Measurements from ENCODE around the gene MAPT. TPM values are rescaled to one million over a fixed set of nuclear protein-coding genes. Genes with fewer than 3 reads are reported as not detected.
A peak's percentile ranks its signal among the peaks of the same experiment; 100 is the strongest.

Gene MAPT
- total and polyA plus RNA-seq, 2 of the 13 experiments (the other 11 are each of a cell fraction or from before 2014, with no cell fraction given) = 2.1 to 2.8 TPM

DNA sequence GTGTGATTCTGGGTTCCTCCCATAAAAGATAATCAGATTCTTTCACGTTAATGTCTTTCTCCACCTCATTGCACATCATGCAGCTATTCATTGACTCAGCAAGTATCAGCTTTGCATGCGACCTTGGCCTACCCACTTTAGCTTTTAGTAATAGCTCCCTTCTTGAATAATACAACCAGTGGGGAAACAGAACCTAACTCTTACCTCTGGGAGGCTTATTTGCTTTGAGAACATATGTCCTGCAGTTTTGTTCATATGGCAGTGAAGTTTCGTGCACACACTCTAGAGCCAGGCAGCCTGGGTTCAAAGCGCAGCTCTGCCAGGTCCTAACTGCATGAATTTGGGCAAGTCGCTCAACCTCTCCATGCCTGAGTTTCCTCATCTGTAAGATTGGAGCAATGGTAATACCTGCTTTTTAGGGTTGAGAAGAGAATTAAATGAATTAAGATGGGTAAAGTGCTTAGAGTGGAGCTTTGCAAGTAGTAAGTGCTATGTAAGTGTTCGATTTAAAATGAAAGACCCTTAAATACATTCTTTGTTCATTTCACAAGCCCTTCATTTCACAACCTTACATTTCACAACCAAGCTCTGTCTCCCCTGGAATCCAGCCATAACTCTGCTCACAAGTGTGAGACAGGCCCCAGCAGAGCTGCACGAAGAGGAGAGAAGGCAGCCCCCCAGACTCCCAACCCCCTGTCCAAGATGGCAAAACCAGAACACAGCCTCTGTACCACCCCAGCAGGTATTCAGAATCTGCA lies 29.3 kb downstream of the MAPT start (continued):
- TF ChIP-seq, protein P1, sequence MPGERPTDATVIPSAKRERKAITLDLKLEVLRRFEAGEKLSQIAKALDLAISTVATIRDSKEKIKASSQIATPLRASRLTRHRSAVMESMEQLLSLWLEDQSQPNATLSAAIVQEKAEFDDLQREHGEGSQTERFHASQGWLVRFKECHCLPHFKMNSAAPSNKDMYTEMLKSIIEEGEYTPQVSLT (CRISPR knock-in tag; IDR thresholded peaks at IDR 0.05; ENCODE audit: borderline replicate concordance, low read depth) = no peak
- peak; percentile 76 for TF ChIP-seq HNF4A (CRISPR knock-in tag; IDR thresholded peaks at IDR 0.05)
- TF ChIP-seq ZNF12 (CRISPR knock-in tag; IDR thresholded peaks at IDR 0.05) = peak; percentile 70
- TF ChIP-seq, protein P2, sequence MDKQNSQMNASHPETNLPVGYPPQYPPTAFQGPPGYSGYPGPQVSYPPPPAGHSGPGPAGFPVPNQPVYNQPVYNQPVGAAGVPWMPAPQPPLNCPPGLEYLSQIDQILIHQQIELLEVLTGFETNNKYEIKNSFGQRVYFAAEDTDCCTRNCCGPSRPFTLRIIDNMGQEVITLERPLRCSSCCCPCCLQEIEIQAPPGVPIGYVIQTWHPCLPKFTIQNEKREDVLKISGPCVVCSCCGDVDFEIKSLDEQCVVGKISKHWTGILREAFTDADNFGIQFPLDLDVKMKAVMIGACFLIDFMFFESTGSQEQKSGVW (CRISPR knock-in tag; IDR thresholded peaks at IDR 0.05; ENCODE audit: borderline replicate concordance) = no peak
- no peak for TF ChIP-seq SMYD3 (CRISPR knock-in tag; IDR thresholded peaks at IDR 0.05)
- TF ChIP-seq ZNF644 (CRISPR knock-in tag; IDR thresholded peaks at IDR 0.05; ENCODE audit: low read depth) = peak; percentile 24; the same call in 1 of the 2 replicates
- TF ChIP-seq ZMYM3 (CRISPR knock-in tag; IDR thresholded peaks at IDR 0.05) = 0 out of 2 replicates have a peak, but pooled peaks have one; percentile 22
- no peak for TF ChIP-seq PCBP2 (optimal IDR thresholded peaks at IDR 0.05; ENCODE audit: low read depth, low read length, poor library complexity, severe bottlenecking)
- TF ChIP-seq, protein P3, sequence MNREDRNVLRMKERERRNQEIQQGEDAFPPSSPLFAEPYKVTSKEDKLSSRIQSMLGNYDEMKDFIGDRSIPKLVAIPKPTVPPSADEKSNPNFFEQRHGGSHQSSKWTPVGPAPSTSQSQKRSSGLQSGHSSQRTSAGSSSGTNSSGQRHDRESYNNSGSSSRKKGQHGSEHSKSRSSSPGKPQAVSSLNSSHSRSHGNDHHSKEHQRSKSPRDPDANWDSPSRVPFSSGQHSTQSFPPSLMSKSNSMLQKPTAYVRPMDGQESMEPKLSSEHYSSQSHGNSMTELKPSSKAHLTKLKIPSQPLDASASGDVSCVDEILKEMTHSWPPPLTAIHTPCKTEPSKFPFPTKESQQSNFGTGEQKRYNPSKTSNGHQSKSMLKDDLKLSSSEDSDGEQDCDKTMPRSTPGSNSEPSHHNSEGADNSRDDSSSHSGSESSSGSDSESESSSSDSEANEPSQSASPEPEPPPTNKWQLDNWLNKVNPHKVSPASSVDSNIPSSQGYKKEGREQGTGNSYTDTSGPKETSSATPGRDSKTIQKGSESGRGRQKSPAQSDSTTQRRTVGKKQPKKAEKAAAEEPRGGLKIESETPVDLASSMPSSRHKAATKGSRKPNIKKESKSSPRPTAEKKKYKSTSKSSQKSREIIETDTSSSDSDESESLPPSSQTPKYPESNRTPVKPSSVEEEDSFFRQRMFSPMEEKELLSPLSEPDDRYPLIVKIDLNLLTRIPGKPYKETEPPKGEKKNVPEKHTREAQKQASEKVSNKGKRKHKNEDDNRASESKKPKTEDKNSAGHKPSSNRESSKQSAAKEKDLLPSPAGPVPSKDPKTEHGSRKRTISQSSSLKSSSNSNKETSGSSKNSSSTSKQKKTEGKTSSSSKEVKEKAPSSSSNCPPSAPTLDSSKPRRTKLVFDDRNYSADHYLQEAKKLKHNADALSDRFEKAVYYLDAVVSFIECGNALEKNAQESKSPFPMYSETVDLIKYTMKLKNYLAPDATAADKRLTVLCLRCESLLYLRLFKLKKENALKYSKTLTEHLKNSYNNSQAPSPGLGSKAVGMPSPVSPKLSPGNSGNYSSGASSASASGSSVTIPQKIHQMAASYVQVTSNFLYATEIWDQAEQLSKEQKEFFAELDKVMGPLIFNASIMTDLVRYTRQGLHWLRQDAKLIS (CRISPR knock-in tag; IDR thresholded peaks at IDR 0.05) = 0 out of 2 replicates have a peak, but pooled peaks have one; percentile 20
- TF ChIP-seq, protein P4, sequence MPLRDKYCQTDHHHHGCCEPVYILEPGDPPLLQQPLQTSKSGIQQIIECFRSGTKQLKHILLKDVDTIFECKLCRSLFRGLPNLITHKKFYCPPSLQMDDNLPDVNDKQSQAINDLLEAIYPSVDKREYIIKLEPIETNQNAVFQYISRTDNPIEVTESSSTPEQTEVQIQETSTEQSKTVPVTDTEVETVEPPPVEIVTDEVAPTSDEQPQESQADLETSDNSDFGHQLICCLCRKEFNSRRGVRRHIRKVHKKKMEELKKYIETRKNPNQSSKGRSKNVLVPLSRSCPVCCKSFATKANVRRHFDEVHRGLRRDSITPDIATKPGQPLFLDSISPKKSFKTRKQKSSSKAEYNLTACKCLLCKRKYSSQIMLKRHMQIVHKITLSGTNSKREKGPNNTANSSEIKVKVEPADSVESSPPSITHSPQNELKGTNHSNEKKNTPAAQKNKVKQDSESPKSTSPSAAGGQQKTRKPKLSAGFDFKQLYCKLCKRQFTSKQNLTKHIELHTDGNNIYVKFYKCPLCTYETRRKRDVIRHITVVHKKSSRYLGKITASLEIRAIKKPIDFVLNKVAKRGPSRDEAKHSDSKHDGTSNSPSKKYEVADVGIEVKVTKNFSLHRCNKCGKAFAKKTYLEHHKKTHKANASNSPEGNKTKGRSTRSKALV (CRISPR knock-in tag; IDR thresholded peaks at IDR 0.05) = no peak
- TF ChIP-seq BRD4 (CRISPR knock-in tag; IDR thresholded peaks at IDR 0.05) = no peak
- peak; percentile 43; the same call in 1 of the 2 replicates for TF ChIP-seq NR2F6 (IDR thresholded peaks at IDR 0.05)
- no peak for TF ChIP-seq NR2F6 (CRISPR knock-in tag; IDR thresholded peaks at IDR 0.05)
- peak; percentile 89 for TF ChIP-seq GATAD2A (CRISPR knock-in tag; IDR thresholded peaks at IDR 0.05)
- TF ChIP-seq, protein P5, sequence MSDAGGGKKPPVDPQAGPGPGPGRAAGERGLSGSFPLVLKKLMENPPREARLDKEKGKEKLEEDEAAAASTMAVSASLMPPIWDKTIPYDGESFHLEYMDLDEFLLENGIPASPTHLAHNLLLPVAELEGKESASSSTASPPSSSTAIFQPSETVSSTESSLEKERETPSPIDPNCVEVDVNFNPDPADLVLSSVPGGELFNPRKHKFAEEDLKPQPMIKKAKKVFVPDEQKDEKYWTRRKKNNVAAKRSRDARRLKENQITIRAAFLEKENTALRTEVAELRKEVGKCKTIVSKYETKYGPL (CRISPR knock-in tag; IDR thresholded peaks at IDR 0.05) = no peak
- TF ChIP-seq, protein P6, sequence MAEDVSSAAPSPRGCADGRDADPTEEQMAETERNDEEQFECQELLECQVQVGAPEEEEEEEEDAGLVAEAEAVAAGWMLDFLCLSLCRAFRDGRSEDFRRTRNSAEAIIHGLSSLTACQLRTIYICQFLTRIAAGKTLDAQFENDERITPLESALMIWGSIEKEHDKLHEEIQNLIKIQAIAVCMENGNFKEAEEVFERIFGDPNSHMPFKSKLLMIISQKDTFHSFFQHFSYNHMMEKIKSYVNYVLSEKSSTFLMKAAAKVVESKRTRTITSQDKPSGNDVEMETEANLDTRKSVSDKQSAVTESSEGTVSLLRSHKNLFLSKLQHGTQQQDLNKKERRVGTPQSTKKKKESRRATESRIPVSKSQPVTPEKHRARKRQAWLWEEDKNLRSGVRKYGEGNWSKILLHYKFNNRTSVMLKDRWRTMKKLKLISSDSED (CRISPR knock-in tag; IDR thresholded peaks at IDR 0.05) = no peak
- TF ChIP-seq MED1 (CRISPR knock-in tag; IDR thresholded peaks at IDR 0.05) = no peak
- TF ChIP-seq ZNF841 (CRISPR knock-in tag; IDR thresholded peaks at IDR 0.05; ENCODE audit: borderline replicate concordance) = no peak
- peak in 1 of 2 experiments; percentile 80; a peak in 1 of 4 replicates for TF ChIP-seq KLF16 (CRISPR knock-in tag; IDR thresholded peaks at IDR 0.05)
- no peak for TF ChIP-seq SOX13 (IDR thresholded peaks at IDR 0.05)
- 0 out of 4 replicates have a peak, but pooled peaks of 1 of the 2 experiments have one; percentile 35 for TF ChIP-seq SOX13 (CRISPR knock-in tag; conservative IDR thresholded peaks at IDR 0.05 in 1 of 2, IDR thresholded peaks at IDR 0.05 in 1 of 2)
- TF ChIP-seq ZNF335 (CRISPR knock-in tag; IDR thresholded peaks at IDR 0.05) = no peak

All from HepG2 (cell line).